HG02884 (cell line): ENCODE results near the gene ANKRD31.

Experiments used
- ATAC-seq: cut with Tn5 transposase; IDR thresholded peaks from one replicate; pipeline ENCODE4 v1.9.1; 2021; ENCODE audit warnings: mild to moderate bottlenecking, moderate library complexity; ENCODE audit not compliant: unreplicated experiment

Gene ANKRD31

GRCh38 chr5:75062925-75063531 lies 173.7 kb downstream of the ANKRD31 start:
- peak; percentile 57 for ATAC-seq

- no peak for ATAC-seq
These were observed 176.6 kb downstream of the ANKRD31 start for GRCh38 chr5:75059912-75060545.

GRCh38 chr5:75058986-75059535 lies 177.6 kb downstream of the ANKRD31 start:
- ATAC-seq: no peak

GRCh38 chr5:75057561-75057960 lies 179.1 kb downstream of the ANKRD31 start:
- no peak for ATAC-seq

- ATAC-seq: no peak
These were observed 180.9 kb downstream of the ANKRD31 start for GRCh38 chr5:75055727-75056144.

GRCh38 chr5:75054134-75054930 lies 182.3 kb downstream of the ANKRD31 start:
- no peak for ATAC-seq

- ATAC-seq: peak; percentile 32
These were observed 183.2 kb downstream of the ANKRD31 start for GRCh38 chr5:75053304-75054133.

GRCh38 chr5:75053054-75053303 lies 183.7 kb downstream of the ANKRD31 start:
- no peak for ATAC-seq

- peak; percentile 16 for ATAC-seq
These were observed 184.3 kb downstream of the ANKRD31 start, which contains the start of gene GCNT4 for GRCh38 chr5:75052192-75053053. TSS of gene GCNT4 (minus strand) at chr5:75052558. CDS start at chr5:75030037, 22,521 bp downstream.

- no peak for ATAC-seq
These were observed 185.4 kb downstream of the ANKRD31 start for GRCh38 chr5:75051217-75051751.

- ATAC-seq: no peak
These were observed 186.3 kb downstream of the ANKRD31 start for GRCh38 chr5:75050415-75050814.

- ATAC-seq: no peak
These were observed 187.0 kb downstream of the ANKRD31 start for GRCh38 chr5:75049456-75050351.

- ATAC-seq: peak; percentile 41
These were observed 188.2 kb downstream of the ANKRD31 start for GRCh38 chr5:75048457-75048953.

GRCh38 chr5:75047356-75047755 lies 189.3 kb downstream of the ANKRD31 start:
- ATAC-seq: no peak

- ATAC-seq: no peak
These were observed 190.1 kb downstream of the ANKRD31 start for GRCh38 chr5:75046366-75047142.

GRCh38 chr5:75045071-75045470 lies 191.6 kb downstream of the ANKRD31 start:
- ATAC-seq: no peak

- ATAC-seq: no peak
These were observed 192.3 kb downstream of the ANKRD31 start for GRCh38 chr5:75044406-75044805.
